ENCODE data around the gene OSR1.
"Not testable (repeated sequence)": the region's sequence is repeated elsewhere in the genome, so short reads cannot be mapped to it uniquely, and the experiment has no call there.

OSR1 gene

DNA sequence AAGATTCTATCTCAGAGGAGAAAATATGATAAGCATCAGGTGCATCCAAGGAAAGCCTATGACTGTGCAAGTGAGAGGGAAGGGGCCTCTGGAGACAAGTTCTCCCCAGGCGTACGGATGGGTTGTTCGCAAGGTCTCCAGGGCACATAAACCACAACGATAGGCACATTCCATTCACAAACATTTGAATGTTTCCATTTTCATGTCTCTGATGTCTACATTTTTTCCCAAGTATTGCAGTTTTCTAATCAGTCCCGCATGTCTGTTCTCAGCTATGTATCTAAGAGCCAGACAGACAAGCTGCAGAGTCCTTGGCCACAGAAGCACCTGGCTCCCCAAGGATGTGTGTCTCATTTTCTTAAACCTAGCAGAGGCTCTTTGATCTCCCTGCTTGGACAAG lies 28.0 kb downstream of the OSR1 start:
- no peak for DNase-seq

DNA sequence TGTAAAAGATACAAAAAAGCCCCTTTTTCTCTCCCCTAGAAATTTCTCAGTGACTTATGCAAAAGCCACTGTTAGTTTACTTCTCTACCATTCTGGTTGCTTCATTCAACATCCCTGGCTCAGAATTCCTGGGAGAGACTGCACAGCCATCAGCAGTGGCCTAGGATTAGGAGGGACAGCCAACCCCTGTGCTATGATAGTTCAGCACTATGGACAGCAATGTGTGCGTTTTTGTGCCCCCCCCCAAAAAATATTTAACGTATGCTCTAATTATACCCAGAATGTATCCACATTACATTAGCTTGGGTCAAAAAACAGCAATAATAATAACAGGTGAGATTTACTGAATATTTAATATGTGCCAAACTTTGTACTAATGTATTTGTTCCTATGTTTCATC lies 29.0 kb downstream of the OSR1 start:
- DNase-seq = no peak

DNA sequence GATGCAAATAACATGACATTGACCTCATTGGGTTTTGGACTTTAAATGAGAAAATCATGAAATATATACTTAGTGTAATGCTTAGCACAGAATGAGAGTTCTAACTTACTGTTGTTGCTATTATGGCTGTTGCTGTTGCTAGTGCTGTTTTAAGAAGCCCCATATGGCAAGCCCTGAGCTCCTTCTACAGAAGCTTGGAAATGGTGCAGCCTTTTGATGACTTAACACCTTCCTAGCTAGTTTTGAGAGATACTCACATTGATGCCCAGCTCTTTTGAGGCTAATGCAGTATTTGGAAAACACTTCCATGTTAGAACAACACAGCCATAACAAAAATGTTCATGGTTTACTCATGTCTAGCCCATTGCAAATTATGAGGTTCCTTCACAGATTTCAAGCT lies 30.9 kb downstream of the OSR1 start:
- DNase-seq = no peak

DNA sequence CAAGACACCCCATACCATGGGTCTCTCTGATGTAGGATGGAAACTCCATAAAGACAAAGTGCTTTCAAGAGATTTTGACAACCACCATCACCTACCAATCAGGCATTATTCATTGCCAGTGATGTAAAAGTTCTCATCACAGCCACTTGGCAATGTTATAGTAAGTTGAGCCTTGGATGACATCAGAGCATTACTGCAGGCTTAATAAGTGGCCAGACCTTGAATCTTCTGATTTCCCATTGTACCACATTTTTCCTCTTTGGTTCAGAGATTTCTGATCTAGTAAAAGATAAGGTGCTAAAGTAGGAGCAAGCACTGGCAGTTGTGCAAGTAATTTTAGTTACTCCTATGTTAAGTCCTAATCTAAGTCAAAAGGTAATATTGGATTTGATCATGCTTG lies 36.5 kb downstream of the OSR1 start:
- DNase-seq = no peak

DNA sequence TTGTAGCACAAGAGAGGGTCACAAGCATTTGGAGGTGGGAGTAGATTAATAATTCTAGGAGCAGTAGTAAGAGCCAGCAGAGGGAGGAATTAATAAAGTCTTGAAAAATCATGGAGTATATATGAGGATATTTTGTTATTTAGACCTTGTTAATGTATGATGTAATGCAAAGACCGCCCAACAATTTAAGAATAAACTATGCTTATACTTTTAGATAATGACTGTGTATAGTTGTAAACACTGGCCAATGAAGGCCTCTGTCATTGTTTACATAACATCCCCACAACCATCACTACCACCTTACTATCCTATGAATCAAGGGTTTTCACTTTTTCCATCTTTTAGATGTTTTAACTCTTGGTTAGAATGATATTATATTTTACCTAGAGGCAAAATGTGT lies 37.6 kb downstream of the OSR1 start:
- no peak for DNase-seq

DNA sequence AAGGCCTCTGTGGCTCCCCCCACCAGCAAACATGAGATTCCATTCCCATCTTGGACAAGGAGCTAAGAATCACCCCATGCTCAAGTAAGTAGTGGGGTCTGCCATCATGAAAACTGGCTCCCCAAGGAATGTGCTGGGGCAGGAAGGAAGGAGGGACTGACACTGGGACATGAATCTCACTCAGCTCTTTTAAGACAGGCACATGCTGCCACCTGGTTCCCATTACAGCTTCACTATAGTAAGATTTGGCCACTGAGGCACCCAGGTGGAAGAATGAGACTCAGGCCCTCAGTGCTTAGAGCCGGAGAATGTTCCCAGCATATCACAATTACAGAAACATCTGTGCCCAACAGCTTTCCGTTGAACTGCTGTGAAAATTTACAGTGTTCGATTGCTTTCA lies 38.7 kb downstream of the OSR1 start:
- no peak for DNase-seq

DNA sequence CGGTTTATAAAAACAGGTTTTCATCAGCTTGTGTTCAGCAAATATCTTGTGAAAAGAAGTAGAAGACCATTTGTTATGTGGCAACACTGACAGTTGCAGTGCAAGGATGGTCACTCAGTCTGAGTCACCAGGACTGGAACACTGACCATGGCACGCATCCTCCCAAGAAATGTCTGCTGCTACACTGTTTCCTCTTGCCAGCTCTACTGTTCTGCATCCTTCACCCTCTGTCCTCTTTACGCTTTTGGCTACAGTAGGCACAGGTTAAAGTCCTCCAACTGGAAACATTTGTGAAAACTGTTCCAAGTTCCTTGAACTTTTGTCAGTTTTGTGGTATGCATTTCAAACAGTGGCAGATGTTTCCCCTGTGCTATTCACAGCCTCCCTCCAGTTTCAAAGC lies 39.4 kb downstream of the OSR1 start:
- DNase-seq = no peak

DNA sequence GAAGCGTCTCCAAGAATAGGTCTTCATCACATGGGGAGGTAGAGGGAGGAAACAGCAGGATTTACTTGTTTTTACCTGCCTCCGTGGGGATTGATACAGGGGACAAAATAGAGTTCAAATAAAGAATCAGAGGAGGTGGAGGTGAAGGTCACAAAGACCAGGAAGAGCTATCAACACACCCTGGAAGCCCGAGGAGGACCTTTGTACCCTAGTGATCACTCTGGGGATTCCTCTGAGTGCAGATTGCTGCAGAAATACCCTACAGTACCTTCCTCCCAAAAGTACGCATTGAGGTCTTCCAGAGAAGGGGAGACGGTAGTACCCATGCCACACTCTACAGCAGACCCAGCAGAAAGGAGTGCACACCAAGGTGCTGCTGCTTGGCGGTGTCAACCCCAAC lies 44.9 kb downstream of the OSR1 start:
- no peak for DNase-seq

DNA sequence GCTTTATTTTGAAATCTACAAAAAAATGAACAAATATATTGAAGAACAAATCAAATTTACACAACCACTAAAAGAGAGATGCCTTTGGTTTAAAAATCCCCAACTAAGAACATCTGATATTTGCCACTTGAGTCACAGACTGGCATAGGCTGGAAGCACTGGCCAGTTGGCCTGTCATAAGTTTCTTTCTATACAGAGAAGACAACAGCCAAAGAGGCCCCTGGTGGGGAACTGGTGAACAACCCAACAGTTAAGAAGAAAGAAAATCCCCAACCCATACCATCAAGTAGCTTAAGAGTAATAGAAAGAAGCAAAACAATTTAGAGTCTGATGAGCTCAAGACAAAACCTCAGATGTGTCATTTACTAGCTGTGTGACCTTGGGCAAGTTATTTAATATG lies 45.5 kb downstream of the OSR1 start:
- DNase-seq = peak; percentile 1

DNA sequence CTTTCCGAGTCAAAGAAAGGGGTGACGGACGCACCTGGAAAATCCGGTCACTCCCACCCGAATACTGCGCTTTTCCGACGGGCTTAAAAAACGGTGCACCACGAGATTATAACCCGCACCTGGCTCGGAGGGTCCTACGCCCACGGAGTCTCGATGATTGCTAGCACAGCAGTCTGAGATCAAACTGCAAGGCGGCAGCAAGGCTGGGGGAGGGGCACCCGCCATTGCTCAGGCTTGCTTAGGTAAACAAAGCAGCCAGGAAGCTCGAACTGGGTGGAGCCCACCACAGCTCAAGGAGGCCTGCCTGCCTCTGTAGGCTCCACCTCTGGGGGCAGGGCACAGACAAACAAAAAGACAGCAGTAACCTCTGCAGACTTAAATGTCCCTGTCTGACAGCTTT lies 52.4 kb downstream of the OSR1 start:
- not testable (repeated sequence) for DNase-seq

DNA sequence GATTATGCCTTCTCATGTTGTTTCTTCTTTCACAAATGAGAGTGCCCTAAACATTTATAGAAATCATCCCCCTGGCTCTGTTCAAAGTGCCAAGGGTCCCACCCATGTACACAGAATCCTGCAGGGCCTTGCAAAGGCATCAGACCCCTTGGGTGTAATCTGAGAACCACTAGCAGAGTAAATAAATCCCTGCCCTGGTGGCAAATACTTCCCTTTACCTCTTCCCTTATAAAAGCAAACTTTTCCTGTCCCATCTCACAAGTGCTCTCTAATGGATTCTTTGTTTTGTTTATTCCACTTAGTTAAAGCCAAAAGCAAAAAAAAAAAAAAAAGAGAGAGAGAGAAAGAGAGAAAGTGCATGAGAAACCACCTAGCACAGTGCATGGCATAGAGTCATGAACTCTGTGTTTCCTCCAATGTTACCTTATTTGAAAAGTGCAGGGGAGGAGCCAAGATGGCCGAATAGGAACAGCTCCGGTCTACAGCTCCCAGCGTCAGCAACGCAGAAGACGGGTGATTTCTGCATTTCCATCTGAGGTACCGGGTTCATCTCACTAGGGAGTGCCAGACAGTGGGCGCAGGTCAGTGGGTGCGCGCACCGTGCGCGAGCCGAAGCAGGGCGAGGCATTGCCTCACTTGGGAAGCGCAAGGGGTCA lies 52.9 kb downstream of the OSR1 start:
- DNase-seq = not testable (repeated sequence)

DNA sequence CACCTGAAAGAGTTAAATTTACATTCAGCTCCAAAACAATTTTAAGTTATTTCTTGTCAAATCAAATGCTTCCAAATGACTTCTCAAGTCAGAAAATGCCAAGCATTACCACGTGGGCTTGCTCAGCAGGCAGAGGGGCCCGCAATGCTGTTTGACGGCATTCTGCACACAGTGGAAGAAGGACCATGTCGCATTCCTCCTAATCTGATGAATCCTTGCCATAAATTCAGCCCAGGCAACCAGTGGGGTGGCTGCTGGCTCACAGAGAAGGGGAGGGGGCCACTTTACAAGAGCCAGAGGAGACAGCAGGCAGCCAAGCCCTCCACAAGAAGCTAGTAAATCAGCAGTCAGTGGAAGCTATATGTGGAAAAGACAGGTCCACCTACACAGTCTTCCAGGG lies 56.7 kb downstream of the OSR1 start:
- no peak for DNase-seq

Data from NCI-H69 (cell line).